ENCODE results near the gene SMARCD3. TPM values are rescaled to one million over a fixed set of nuclear protein-coding genes. Genes with fewer than 3 reads are reported as not detected.
A peak's percentile ranks its signal among the peaks of the same experiment; 100 is the strongest.

The SMARCD3 gene
- total RNA-seq, 4 donors from 2014 or later = 21.3 to 80.7 (median 43.3) TPM

- DNase-seq = no peak
- TF ChIP-seq CTCF (IDR thresholded peaks at IDR 0.05) (no peak), POLR2A (IDR thresholded peaks at IDR 0.05) (no peak)
- intact Hi-C loops (cut with DNase I; ENCODE audit: low total_unique reads) = no loop called here
- peaks cover 0 to 7% of the 10 kb centered on the region in 2 donors for H3K4me1 ChIP-seq
- H3K27ac ChIP-seq = no peak overlapping the region
- H3K36me3 ChIP-seq = no peaks in the 10 kb centered on the region
- H3K4me3 ChIP-seq = no peak overlapping the region
- no peaks in the 10 kb centered on the region for H3K9me3 ChIP-seq
- no peaks in the 10 kb centered on the region for H3K27me3 ChIP-seq
Measured at GRCh38 chr7:151202836-151203235, 45.7 kb downstream of the SMARCD3 start.

GRCh38 chr7:151201751-151202150 is 46.7 kb downstream of the SMARCD3 start:
- no peaks in the 10 kb centered on the region for H3K9me3 ChIP-seq
- H3K4me1 ChIP-seq = peaks cover 0 to 7% of the 10 kb centered on the region in 2 donors
- TF ChIP-seq POLR2A (IDR thresholded peaks at IDR 0.05) (no peak), CTCF (IDR thresholded peaks at IDR 0.05) (no peak)
- H3K36me3 ChIP-seq = no peaks in the 10 kb centered on the region
- H3K27ac ChIP-seq = no peak overlapping the region
- intact Hi-C loops (cut with DNase I; ENCODE audit: low total_unique reads) = no loop called here
- H3K4me3 ChIP-seq = no peak overlapping the region
- H3K27me3 ChIP-seq = no peaks in the 10 kb centered on the region
- no peak for DNase-seq

- DNase-seq = no peak
- no peak for TF ChIP-seq CTCF (IDR thresholded peaks at IDR 0.05)
- no peak for TF ChIP-seq POLR2A (IDR thresholded peaks at IDR 0.05)
- peaks cover 0 to 7% of the 10 kb centered on the region in 2 donors for H3K4me1 ChIP-seq
- no peaks in the 10 kb centered on the region for H3K36me3 ChIP-seq
- intact Hi-C loops (cut with DNase I; ENCODE audit: low total_unique reads) = no loop called here
- H3K9me3 ChIP-seq = no peaks in the 10 kb centered on the region
- no peak overlapping the region for H3K4me3 ChIP-seq
- no peaks in the 10 kb centered on the region for H3K27me3 ChIP-seq
- no peak overlapping the region for H3K27ac ChIP-seq
Measured at GRCh38 chr7:151201344-151201743, 47.1 kb downstream of the SMARCD3 start.

- Histone ChIP-seq H3K4me1 (peaks cover 0 to 7% of the 10 kb centered on the region in 2 donors), H3K27me3 (no peaks in the 10 kb centered on the region), H3K27ac (no peak overlapping the region), H3K36me3 (no peaks in the 10 kb centered on the region), H3K9me3 (no peaks in the 10 kb centered on the region), H3K4me3 (no peak overlapping the region)
- TF ChIP-seq CTCF (IDR thresholded peaks at IDR 0.05) (no peak), POLR2A (IDR thresholded peaks at IDR 0.05) (no peak)
- DNase-seq = peak in 1 of 2 donors; percentile 48
- intact Hi-C loops (cut with DNase I; ENCODE audit: low total_unique reads) = loop anchor here (10.0 kb wide), 1 partner anchor 54 kb away; no protein-coding TSS in a partner anchor
Measured at GRCh38 chr7:151198945-151199848, 49.3 kb downstream of the SMARCD3 start.

- no peak overlapping the region for H3K27ac ChIP-seq
- H3K4me3 ChIP-seq = no peak overlapping the region
- peaks cover 0 to 7% of the 10 kb centered on the region in 2 donors for H3K4me1 ChIP-seq
- H3K27me3 ChIP-seq = no peaks in the 10 kb centered on the region
- H3K9me3 ChIP-seq = no peaks in the 10 kb centered on the region
- intact Hi-C loops (cut with DNase I; ENCODE audit: low total_unique reads) = loop anchor here (10.0 kb wide), 1 partner anchor 53 kb away; no protein-coding TSS in a partner anchor
- TF ChIP-seq CTCF (IDR thresholded peaks at IDR 0.05) (no peak), POLR2A (IDR thresholded peaks at IDR 0.05) (no peak)
- DNase-seq = no peak
- no peaks in the 10 kb centered on the region for H3K36me3 ChIP-seq
Measured at GRCh38 chr7:151197932-151198331, 50.6 kb downstream of the SMARCD3 start.

Data from uterus (tissue), 4 donors.